HepG2 (cell line): Measurements from ENCODE around the gene HILPDA. TPM values are rescaled to one million over a fixed set of nuclear protein-coding genes. Genes with fewer than 3 reads are reported as not detected.

Source experiments
- AGO2 ChIP-seq: fragments of 200-400 bp; formaldehyde crosslinking; optimal IDR thresholded peaks from 2 replicates; pipeline ENCODE3; 2017; ENCODE audit warnings: mild to moderate bottlenecking, low read depth, low read length, moderate library complexity
- ASH2L ChIP-seq: fragments of 300-600, 200-600 bp; sonication (generic); IDR thresholded peaks from 2 replicates; pipeline ENCODE4 v1.7.0; 2017; ENCODE audit warnings: low read depth, mild to moderate bottlenecking, moderate library complexity, mixed read lengths, low read length; ENCODE audit not compliant: insufficient read length
- BHLHE40 ChIP-seq: IDR thresholded peaks from 2 replicates; pipeline ENCODE4 v1.6.1; 2011; ENCODE audit warnings: low read length, improper control_type of control experiment
- CBX2 ChIP-seq, 2 experiments: fragments of 200-600 bp in 1 of 2; sonication (generic); formaldehyde crosslinking in 1 of 2; IDR thresholded peaks; 2 replicates each; pipeline versions ENCODE4 v1.7.0 to v1.8.1; 2018 to 2022; ENCODE audit warnings: low read depth in 2 of 2, low read length in 1 of 2, mild to moderate bottlenecking in 1 of 2, missing genetic modification reagents in 1 of 2
- DPF2 ChIP-seq: sonication (generic); formaldehyde crosslinking; IDR thresholded peaks from 2 replicates; pipeline ENCODE4 v1.4.0; 2020; ENCODE audit warnings: mild to moderate bottlenecking, low read depth, missing genetic modification reagents, borderline replicate concordance
- EEA1 ChIP-seq: sonication (generic); formaldehyde crosslinking; IDR thresholded peaks from 2 replicates; pipeline ENCODE4 v1.5.1; 2020; ENCODE audit warnings: mild to moderate bottlenecking, missing genetic modification reagents, borderline replicate concordance
- MNT ChIP-seq: fragments of 450-650 bp; IDR thresholded peaks from 2 replicates; pipeline ENCODE4 v1.6.1; 2016
- SALL1 ChIP-seq: sonication (generic); formaldehyde crosslinking; IDR thresholded peaks from 2 replicates; pipeline ENCODE4 v1.8.0; 2022; ENCODE audit warnings: mild to moderate bottlenecking, missing genetic modification reagents
- SIX1 ChIP-seq: sonication (generic); formaldehyde crosslinking; IDR thresholded peaks from 2 replicates; pipeline ENCODE4 v1.4.0; 2020; ENCODE audit warnings: missing genetic modification reagents, borderline replicate concordance
- TGIF2 ChIP-seq: IDR thresholded peaks from 2 replicates; pipeline ENCODE4 v1.6.1; 2016; ENCODE audit warnings: control low read depth, missing compliant biosample characterization
- ZBTB38 ChIP-seq: sonication (generic); formaldehyde crosslinking; IDR thresholded peaks from 2 replicates; pipeline ENCODE4 v1.5.1; 2020; ENCODE audit warnings: mild to moderate bottlenecking, missing genetic modification reagents
- ZNF674 ChIP-seq: sonication (generic); formaldehyde crosslinking; IDR thresholded peaks from 2 replicates; pipeline ENCODE4 v1.5.0; 2020; ENCODE audit warnings: low read depth, mild to moderate bottlenecking, missing genetic modification reagents
- ZNF710 ChIP-seq: sonication (generic); formaldehyde crosslinking; IDR thresholded peaks from 2 replicates; pipeline ENCODE4 v1.5.0; 2020; ENCODE audit warnings: mild to moderate bottlenecking, missing genetic modification reagents, borderline replicate concordance
- ZSCAN9 ChIP-seq: IDR thresholded peaks from 2 replicates; pipeline ENCODE4 v1.6.1; 2016; ENCODE audit warnings: borderline replicate concordance
- polyA plus RNA-seq, 8 experiments: library from polyadenylated mRNA; depleted of rRNA in 3 of 8; stranded (reverse) in 7 of 8; unstranded in 1 of 8; fragments of >200 nt; fragmentation: Illumina TruSeq in 4 of 8; extraction: Trizol in 4 of 8; gene quantifications; 2 replicates each; pipeline versions ENCODE4 v1.2.1 to v1.2.3, GENCODE V29; 2011 to 2016; ENCODE audit warnings: low read depth in 4 of 8, missing spikeins in 1 of 8, mixed read lengths in 1 of 8; ENCODE audit not compliant: insufficient read depth in 1 of 8
- total RNA-seq, 5 experiments: library from RNA; depleted of rRNA; stranded (reverse); fragments of >200 nt; fragmentation: Illumina TruSeq; extraction: Trizol; gene quantifications; 2 replicates each; pipeline ENCODE4 v1.2.3, GENCODE V29; 2016; ENCODE audit warnings: low read depth in 1 of 5
- TF ChIP-seq, protein P1 (sequence below): sonication (generic); formaldehyde crosslinking; IDR thresholded peaks from 2 replicates; pipeline ENCODE4 v1.9.0; 2021; ENCODE audit warnings: missing genetic modification reagents, borderline replicate concordance
- TF ChIP-seq, protein P2 (sequence below): sonication (generic); formaldehyde crosslinking; IDR thresholded peaks from 2 replicates; pipeline ENCODE4 v1.5.1; 2020; ENCODE audit warnings: missing genetic modification reagents, mild to moderate bottlenecking, borderline replicate concordance
- TF ChIP-seq, protein P3 (sequence below): sonication (generic); formaldehyde crosslinking; IDR thresholded peaks from 2 replicates; pipeline ENCODE4 v1.8.1; 2023; ENCODE audit warnings: mild to moderate bottlenecking, missing genetic modification reagents

HILPDA gene
- total and polyA plus RNA-seq, 2 of the 13 experiments (the other 11 are each of a cell fraction or from before 2014, with no cell fraction given): 11.1 to 44.0 TPM

- TF ChIP-seq, protein P1, sequence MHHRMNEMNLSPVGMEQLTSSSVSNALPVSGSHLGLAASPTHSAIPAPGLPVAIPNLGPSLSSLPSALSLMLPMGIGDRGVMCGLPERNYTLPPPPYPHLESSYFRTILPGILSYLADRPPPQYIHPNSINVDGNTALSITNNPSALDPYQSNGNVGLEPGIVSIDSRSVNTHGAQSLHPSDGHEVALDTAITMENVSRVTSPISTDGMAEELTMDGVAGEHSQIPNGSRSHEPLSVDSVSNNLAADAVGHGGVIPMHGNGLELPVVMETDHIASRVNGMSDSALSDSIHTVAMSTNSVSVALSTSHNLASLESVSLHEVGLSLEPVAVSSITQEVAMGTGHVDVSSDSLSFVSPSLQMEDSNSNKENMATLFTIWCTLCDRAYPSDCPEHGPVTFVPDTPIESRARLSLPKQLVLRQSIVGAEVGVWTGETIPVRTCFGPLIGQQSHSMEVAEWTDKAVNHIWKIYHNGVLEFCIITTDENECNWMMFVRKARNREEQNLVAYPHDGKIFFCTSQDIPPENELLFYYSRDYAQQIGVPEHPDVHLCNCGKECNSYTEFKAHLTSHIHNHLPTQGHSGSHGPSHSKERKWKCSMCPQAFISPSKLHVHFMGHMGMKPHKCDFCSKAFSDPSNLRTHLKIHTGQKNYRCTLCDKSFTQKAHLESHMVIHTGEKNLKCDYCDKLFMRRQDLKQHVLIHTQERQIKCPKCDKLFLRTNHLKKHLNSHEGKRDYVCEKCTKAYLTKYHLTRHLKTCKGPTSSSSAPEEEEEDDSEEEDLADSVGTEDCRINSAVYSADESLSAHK (CRISPR knock-in tag): no peak; the same call in 1 of the 2 replicates
- TF ChIP-seq AGO2 (peak; percentile 45), SIX1 (CRISPR knock-in tag) (no peak), SALL1 (CRISPR knock-in tag) (peak; percentile 75), ZSCAN9 (CRISPR knock-in tag) (no peak; the same call in none of the 2 replicates), BHLHE40 (peak; percentile 34; the same call in 1 of the 2 replicates), EEA1 (peak; percentile 74; the same call in 1 of the 2 replicates), CBX2 (IDR thresholded peaks at IDR 0.05; ENCODE audit: low read depth, low read length) (no peak), CBX2 (CRISPR knock-in tag; IDR thresholded peaks at IDR 0.05; ENCODE audit: low read depth) (no peak), ZNF674 (no peak), TGIF2 (no peak; the same call in 1 of the 2 replicates), DPF2 (no peak), ASH2L (peak; percentile 74), ZNF710 (CRISPR knock-in tag) (0 out of 2 replicates have a peak, but pooled peaks have one; percentile 26), ZBTB38 (CRISPR knock-in tag) (peak; percentile 96), MNT (0 out of 2 replicates have a peak, but pooled peaks have one; percentile 11)
- TF ChIP-seq, protein P2, sequence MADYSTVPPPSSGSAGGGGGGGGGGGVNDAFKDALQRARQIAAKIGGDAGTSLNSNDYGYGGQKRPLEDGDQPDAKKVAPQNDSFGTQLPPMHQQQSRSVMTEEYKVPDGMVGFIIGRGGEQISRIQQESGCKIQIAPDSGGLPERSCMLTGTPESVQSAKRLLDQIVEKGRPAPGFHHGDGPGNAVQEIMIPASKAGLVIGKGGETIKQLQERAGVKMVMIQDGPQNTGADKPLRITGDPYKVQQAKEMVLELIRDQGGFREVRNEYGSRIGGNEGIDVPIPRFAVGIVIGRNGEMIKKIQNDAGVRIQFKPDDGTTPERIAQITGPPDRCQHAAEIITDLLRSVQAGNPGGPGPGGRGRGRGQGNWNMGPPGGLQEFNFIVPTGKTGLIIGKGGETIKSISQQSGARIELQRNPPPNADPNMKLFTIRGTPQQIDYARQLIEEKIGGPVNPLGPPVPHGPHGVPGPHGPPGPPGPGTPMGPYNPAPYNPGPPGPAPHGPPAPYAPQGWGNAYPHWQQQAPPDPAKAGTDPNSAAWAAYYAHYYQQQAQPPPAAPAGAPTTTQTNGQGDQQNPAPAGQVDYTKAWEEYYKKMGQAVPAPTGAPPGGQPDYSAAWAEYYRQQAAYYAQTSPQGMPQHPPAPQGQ (CRISPR knock-in tag): no peak
- TF ChIP-seq, protein P3, sequence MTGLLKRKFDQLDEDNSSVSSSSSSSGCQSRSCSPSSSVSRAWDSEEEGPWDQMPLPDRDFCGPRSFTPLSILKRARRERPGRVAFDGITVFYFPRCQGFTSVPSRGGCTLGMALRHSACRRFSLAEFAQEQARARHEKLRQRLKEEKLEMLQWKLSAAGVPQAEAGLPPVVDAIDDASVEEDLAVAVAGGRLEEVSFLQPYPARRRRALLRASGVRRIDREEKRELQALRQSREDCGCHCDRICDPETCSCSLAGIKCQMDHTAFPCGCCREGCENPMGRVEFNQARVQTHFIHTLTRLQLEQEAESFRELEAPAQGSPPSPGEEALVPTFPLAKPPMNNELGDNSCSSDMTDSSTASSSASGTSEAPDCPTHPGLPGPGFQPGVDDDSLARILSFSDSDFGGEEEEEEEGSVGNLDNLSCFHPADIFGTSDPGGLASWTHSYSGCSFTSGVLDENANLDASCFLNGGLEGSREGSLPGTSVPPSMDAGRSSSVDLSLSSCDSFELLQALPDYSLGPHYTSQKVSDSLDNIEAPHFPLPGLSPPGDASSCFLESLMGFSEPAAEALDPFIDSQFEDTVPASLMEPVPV: peak; percentile 31; the same call in 1 of the 2 replicates
Measured at GRCh38 chr7:128455543-128456254, at the start of gene HILPDA (continued).
